ENCODE data around the gene SLFN13.
A peak's percentile ranks its signal among the peaks of the same experiment; 100 is the strongest.
"Not testable (repeated sequence)": the region's sequence is repeated elsewhere in the genome, so short reads cannot be mapped to it uniquely, and the experiment has no call there.

SLFN13 gene, protein sequence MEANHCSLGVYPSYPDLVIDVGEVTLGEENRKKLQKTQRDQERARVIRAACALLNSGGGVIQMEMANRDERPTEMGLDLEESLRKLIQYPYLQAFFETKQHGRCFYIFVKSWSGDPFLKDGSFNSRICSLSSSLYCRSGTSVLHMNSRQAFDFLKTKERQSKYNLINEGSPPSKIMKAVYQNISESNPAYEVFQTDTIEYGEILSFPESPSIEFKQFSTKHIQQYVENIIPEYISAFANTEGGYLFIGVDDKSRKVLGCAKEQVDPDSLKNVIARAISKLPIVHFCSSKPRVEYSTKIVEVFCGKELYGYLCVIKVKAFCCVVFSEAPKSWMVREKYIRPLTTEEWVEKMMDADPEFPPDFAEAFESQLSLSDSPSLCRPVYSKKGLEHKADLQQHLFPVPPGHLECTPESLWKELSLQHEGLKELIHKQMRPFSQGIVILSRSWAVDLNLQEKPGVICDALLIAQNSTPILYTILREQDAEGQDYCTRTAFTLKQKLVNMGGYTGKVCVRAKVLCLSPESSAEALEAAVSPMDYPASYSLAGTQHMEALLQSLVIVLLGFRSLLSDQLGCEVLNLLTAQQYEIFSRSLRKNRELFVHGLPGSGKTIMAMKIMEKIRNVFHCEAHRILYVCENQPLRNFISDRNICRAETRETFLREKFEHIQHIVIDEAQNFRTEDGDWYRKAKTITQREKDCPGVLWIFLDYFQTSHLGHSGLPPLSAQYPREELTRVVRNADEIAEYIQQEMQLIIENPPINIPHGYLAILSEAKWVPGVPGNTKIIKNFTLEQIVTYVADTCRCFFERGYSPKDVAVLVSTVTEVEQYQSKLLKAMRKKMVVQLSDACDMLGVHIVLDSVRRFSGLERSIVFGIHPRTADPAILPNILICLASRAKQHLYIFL

DNA sequence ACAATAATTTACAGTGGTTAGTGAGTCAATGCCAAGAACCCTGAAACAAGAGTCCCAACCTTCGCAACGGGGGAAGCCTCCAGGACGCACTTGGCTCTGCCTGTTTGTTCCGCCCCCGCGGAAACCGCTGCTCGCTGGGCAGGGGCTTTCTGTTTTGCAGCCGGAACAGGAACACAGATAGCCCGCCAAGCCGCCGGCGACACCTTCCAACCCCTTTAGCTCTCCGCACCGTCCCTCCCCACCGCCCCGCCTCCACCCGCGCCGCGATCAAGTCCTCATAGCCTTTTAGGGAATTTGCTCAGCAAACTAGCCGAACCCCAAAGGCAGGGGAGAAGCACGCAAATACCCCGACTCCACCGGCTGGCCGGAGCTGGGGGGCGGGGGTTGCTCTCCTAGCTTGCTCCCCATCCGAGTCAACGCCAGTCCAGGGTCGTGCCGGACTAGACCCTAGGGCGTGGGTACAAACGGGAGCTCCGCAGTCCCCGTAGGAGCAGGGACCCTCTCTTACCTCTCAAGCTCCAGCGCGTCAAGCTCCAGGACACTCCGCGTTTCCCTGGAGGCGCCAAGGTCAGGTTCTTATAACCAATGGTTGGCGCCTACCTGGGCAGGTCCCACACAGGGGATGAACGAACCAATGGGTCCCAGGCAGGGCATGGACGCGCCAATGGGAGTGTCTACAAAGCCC lies at the start of gene SLFN13:
SLFN13 (minus strand) TSS at position 553 of the 685 bp plus-strand sequence. CDS start 3,086 bp downstream, outside the sequence.
- DNase-seq = peak; percentile 86

DNA sequence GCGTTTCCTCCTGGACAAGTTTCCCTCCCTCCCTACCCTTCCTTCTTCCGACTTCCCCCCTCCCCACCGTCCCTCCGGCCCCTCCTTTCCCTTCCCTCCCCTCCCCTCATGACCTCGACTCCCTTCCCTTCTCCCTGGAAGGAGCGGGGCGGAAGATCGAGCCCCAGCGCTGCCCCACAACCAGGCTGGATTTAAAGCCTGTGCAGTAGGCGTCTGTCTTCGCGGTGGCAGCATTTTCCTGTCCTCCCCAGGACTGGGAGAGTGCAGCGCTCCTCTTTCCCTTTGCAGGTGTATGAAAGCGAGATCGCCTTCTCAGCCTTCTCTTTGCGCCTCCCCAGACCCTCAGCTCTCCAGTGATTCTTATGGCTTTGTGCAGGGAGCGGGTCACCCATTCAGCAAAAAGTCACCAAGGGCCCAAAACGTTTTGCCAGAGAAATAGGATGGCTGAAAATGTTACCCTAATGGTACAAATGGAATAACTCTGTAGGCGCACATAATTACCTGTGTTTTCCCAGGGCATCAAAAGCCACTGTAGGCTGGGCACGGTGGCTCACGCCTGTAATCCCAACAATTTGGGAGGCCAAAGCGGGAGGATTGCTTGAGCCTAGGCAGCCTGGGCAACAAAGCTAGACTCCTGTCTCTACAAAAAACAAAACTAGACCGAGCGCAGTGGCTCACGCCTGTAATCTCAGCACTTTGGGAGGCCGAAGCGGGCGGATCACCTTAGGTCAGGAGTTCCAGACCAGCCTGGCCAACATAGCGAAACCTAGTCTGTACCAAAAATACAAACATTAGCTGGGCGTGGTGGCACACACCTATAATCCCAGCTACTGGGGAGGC lies 48.1 kb upstream of the SLFN13 start:
- no peak for DNase-seq

DNA sequence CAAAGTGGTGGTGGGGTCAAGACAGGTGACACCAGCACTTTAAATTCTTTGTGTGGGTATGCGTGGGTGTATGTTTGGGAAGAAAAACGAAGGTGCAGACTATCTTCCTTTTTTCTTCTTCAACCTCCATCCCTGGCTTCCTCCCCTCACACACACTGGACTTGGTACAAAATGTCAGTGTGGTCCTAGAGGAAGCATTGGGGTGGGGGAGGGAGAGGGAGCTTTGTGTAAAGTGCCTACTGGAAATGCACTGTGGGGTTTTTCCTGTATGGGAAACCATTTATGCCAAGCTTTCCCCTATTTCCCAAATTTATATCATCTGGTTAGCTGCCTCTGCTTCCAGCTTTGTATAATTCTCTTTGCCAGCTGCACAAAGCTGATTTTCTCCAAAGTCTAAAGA lies 44.5 kb upstream of the SLFN13 start:
- DNase-seq = no peak

DNA sequence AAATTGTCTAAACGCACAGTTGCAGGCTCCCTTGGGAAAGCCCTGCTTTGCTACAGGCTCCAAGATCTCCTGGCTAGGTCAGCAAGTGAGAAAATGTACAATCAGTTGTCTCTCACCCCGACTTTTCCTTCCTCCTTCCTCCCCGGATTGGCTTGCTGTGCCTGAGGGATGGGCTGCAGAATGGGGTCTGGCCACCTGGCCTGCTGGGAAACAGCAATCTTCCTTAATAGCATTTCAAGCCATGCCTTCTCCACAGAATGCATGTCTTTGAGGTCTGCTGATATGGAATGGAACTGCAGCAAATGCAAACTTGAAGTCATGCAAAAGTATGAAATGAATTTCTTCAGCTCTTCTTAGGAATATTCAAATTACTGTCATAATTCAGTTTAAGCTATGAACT lies 42.9 kb upstream of the SLFN13 start:
- DNase-seq = no peak

DNA sequence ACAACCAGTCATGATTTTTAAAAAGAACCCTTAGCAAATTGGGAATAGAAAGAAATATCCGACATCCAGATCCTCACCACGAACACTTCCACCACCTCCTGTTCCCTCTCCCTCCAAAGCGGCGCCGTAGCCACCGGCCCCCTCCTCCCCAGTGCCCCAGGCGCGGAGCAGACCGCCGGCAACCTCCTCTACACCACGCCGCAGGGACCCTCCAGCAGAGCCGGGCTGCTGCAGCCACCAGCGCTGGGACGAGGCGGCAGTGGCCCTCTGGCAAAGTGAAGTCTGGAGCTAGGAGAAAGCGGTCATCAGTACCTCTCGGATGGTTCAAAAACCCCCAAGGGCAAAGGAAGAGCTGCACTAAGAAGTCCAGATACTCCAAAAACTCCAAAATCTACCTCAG lies 41.4 kb upstream of the SLFN13 start:
- DNase-seq = no peak

DNA sequence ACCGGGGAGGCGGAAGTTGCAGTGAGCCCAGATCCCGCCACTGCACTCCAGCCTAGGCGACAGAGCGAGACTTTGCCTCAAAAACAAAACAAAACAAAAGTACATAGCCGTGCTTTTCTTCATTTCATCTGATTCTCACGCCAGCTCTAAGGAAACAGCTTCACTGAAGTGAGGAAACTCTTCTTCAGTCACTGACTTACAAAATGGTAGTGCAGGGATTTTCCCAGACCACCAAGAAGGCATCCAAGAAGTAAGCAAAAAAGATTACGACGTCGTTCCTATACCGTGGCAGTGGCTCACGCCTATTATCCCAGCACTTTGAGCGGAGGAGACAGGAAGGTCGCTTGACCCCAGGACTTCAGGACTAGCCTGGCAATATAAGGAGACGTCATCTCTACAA lies 40.4 kb upstream of the SLFN13 start:
- DNase-seq = no peak

DNA sequence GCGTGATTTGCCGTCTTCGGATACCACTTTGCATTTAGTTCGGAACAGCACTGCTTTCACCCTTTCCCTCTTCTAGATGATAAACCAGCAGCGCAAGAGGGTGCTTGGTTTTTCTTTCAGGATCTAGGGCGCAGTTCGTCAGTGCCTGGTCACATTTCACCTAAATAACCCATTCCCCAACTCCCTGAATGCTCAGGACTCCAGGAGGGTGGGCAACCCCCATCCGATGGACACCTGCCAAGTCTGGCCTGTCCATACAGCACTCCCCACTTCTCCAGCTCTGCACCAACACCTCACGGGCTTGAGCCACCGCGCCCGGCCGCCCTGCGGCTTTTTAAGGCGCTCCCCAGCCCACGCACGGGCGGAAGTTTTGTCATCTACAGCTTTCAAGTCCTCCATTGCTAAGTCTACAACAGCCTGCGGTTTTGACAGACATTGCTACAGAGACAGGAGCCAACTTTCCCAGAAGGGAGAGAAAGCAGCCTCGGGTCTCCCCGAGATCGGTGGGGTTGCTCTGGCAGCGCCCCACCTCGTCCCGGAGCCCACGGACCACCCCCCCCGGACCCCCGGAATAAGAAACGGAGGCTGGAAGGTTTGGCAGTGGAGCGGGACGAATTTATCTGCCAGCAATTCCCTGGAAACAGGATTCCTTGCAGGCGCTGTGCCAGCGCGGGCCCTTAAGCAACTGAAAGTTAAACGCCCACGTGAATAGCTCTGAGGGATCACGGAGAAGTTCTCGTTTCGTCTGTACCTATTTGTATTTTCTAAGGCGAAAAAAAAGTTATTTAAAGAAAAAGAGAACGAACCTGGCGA lies 38.6 kb upstream of the SLFN13 start:
- peak; percentile 78 for DNase-seq

DNA sequence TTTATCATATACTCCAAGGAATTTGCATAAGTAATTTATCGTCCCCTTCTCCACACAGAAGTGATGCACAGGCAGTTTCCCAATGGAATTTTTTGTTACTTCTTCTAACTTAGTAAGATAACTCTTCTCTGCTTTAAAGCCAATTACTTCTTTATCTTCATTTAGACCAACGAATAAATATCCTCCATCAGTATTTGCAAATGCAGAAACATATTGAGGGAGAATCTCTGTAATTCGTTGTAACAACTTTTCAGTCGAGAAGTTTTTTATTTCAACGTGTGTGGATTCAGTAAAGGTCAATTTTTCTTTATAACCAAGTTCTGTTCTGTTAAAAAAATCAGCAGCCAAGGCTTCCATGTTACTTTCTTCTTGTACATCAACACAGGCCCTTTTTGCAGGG lies 30.7 kb upstream of the SLFN13 start:
- DNase-seq = no peak

DNA sequence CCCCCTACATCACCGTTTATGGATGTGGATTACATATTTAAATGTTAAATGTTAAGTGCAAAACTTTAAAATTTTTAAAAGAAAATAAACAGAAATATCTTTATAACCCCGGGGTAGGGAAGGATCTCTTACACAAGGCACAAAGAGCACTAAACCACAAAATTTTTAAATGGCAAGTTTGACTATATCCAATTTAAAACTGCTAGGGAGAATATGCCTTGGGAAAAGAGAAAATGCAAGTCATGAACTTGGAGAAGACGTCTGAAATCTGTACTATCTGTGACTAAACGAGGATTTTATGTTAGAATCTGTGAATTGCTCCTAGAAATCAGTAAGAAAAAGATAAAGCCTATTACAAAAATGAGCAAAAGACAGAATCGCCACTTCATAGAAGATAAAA lies 28.7 kb upstream of the SLFN13 start:
- no peak for DNase-seq

DNA sequence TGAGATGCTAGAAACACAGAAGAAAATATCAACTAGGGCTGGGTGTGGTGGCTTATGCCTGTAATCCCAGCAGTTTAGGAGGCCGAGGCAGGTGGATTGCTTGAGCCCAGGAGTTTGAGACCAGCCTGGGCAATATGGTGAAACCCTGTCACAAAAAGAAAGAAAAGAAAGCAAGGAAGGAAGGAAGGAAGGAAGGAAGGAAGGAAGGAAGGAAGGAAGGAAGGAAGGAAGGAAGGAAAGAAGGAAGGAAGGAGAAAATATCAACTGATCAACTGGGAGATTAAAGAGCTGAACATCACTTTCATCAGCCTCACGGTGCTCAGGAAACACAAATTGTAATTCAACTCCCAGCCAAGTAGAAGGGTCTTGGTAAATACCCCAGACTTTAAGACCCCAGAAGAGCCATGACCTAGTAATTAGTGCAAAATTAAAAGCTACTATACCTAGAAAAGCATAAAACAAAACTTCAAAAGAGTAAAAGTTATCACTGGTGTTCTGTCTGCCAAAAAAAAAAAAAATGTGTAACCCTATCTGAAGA lies 27.8 kb upstream of the SLFN13 start:
- DNase-seq = no peak

DNA sequence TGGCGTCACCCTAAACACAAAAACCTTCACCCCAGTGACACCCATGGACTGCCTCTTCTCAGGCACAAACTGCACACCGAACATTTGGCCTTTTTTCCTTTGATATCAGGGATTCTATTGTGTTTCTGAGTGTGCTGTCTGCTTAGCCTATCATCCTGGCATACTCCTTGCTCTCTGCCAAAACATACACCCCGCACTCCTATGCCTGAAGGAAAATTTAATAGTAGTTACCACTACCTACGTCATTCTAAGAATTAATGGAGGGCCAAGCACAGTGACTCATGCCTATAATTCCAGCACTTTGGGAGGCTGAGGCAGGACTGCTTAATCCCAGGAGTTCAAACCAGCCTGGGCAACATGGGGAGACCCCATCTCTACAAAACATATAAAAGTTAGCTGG lies 19.9 kb upstream of the SLFN13 start:
- no peak for DNase-seq

DNA sequence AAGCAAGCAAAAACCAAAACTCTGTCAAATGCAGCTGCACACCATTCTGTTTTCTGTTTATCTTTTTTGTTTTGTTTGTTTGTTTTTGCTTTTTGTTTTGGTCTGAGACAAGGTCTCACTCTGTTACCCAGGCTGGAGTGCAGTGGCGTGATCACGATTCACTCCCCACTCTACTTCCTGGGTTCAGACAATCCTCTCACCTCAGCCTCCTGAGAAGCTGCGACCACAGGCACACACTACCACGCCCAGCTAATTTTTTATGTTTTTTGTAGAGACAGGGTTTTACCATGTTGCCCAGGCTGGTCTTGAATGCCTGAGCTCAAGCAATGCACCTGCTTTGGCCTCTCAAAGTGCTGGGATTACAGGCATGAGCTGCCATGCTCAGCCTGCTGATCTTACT lies 19.3 kb upstream of the SLFN13 start:
- peak; percentile 44 for DNase-seq

DNA sequence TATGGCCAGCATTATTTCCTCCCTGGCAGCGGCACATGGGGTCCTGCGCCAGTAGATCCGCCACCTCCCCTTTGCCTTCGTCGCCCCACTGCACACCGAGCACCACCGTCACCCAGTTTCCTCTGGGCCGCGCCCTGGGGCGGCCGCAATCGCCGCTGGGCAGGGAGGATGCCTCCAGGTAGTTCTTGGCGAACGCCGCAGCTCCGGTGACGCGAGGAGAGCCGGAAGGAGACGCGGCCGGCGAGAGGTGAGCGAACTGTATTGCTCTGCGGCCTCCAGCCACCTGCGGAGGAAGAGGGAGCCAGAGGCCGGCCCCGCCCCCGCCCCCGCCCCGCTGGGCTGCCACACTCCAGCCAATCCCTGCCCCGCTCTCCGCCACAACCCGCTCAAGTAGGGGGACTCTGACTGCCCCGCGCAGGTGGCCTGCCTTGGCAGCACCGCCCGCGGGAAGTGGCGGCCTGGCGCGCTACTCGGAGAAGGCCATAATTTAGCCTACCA lies 11.8 kb upstream of the SLFN13 start:
- peak; percentile 86 for DNase-seq

DNA sequence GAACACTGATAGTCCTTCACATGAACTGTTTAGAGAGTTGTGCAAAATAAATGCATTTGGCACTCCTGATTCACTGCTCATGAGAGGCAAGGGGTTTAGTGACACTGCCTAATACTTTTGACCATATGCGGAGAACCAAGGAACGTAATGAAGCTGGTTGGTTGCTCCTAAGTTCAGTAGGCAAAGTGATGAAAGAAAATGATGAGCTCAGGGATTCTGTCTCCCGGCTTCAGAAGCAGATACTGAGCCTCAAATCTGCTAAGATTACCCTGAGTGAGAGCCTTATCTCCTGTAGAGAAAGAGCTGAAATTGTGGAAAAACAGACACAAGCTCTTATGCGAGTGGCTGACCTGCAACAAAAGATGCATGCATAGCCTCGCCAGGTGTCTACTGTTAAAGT lies 5.5 kb upstream of the SLFN13 start:
- not testable (repeated sequence) for DNase-seq

DNA sequence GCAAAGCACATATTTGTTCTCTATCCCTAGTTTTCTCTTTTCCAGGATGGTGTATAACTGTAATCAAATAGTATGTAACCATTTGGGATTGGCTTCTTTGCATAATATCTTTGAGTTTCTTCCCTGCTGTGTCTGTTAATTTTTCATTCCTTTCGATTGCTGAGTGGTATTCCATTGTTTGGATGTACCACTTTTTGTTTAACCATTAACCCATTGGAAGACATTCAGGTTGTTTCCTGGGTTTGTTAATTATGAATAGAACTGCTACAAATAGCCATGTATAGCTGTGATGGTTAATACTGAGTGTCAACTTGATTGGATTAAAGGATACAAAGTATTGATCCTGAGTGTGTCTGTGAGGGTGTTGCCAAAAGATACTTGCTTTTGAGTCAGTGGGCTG lies 4.6 kb upstream of the SLFN13 start:
- no peak for DNase-seq

DNA sequence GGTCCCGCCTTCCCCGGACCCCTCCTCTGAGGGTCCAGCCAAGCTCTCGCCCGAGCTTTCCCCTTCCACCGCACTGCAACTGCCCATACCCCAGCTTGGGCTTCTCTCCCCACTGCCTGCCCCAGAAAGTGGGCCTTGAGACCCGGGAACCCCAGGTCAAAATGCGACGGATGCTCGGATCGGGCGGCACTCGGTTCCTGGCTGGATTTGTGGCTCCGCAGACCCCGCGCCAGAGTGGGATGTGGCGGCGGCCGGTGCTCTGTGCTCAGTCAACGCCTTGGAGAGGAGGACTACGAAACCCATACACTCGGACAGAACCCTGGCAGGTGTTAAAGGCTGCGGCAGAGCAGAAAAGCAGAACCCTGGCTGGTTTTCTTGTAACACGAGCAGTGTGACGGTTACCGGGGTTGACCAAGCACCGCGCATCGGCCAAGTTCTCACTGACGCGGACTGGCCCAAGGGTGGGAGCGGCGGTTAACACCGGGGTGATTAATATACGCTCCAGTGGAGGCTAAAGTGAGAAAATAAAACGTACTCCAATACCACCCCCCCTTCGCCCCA lies 885 bp upstream of the SLFN13 start:
- DNase-seq = peak; percentile 58

DNA sequence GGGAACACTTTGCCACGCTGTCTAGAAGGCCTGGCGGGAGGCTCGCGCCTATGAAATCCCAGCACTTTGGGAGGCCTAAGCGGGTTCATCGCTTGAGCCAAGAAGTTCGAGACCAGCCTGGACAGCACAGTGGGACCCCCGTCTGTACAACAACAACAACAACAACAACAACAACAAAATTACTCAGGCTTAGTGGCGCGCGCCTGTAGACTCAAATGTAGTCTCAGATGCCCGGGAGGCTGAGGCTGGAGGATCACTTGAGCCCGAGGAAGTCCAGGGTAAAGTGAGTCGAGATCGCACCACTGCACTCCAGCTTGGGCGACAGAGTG lies 297 bp upstream of the SLFN13 start:
- no peak for DNase-seq

DNA sequence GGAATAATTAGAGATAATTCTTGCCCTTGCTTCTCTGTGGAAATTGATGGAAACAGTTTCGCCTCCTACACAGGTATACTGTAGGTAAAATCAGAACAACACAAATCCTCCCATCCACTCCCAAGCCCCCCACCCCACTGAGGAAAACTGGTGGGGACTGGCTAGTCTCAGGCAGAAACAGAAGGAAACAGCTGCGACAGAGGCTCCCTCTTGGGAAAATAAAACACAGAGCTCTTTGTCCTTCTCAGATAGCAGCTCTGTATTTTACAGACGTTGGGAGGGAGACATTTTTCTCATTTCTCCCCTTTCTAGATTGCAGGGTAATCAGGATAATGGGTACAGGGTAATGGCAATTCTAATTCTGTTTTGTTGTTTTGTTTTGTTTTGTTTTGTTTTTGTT lies 1.1 kb downstream of the SLFN13 start:
- DNase-seq = no peak

DNA sequence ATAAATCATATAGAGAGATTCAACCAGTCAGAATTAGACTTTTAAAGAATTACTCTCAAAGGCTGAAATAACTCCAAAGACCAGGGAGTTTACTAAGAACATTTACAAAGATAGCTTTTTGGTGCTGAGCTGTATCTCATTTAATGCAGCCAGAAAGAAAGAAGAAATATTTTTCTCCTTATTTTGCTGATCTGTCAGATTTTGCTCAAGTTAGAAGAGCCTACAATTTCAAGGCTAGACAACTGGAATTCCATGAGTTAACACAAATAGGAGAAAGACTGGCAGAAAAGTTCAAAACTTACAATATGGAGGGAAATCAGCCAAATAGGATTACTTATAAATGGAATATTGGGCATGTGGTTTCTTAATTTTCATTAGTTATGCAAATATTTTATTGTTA lies 10.1 kb downstream of the SLFN13 start:
- no peak for DNase-seq

DNA sequence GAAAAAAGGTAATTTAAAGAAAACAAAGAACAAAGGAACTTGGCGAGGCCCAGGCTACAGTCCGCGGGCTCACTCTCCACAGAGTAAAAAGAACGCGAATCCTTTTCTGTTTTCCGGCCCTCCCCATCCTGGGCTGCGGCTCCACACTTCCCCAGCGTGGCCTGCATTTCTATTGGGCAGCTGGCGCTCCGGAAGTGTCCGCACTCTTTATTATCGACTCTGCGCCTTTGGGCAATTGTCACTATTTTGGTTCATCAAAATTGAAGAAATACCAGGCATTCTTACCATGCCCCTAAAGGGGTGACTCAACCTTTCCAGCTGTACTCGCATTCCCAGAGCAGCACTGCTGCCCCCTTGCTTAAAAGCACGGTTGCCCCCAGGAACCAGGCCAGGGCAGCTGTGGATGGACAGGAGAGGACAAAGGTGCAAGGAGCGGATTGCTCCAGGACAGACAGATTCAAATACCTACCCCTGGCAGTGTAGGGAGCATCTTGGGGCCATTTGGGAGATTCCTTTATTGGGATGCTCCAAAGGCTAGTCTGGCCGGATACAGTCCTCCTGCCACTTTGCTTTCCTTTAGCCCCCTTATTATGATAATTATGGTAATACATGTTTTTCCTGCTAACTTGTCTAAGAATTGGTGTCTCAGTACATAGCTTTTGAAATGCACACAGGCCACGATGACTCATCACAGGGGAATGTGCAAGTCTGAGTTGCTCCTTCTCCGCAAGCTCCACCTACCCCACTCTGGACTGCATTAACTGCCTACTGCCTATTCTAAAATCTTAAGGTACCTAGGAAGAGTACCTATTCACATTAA lies 15.3 kb downstream of the SLFN13 start:
- peak; percentile 68 for DNase-seq
